NT2/D1 (cell line): ENCODE results near the gene NKPD1.

ENCODE experiments used
- SUZ12 ChIP-seq: IDR thresholded peaks from 2 replicates; pipeline ENCODE4 v1.6.1; 2011; ENCODE audit not compliant: insufficient read length, insufficient read depth; ENCODE audit errors: extremely low read depth
- YY1 ChIP-seq: IDR thresholded peaks from 2 replicates; pipeline ENCODE4 v1.6.1; 2011; ENCODE audit not compliant: insufficient read length, insufficient read depth
- ZNF274 ChIP-seq: IDR thresholded peaks from 2 replicates; pipeline ENCODE4 v1.6.1; 2011; ENCODE audit warnings: mild to moderate bottlenecking, low read depth, low read length

- no peak for TF ChIP-seq SUZ12
- no peak for TF ChIP-seq ZNF274
- no peak for TF ChIP-seq YY1
Measured at GRCh38 chr19:45152504-45153338, 8.1 kb downstream of the NKPD1 start.
